K562 (cell line): ENCODE data around the gene WIPF3. TPM values are rescaled to one million over a fixed set of nuclear protein-coding genes. Genes with fewer than 3 reads are reported as not detected.

ENCODE experiments used
- ATAC-seq: fragments of 200-7000 bp; cut with Tn5 transposase; 3 replicates; pipeline ENCODE4 v1.9.1; 2020; ENCODE audit warnings: moderate library complexity
- BruUV-seq: library from RNA; stranded (reverse); fragments of 400-500 nt; replicated peaks from 2 replicates; lab custom pipeline; 2021; lab: Mats Ljungman, UMichigan
- CTCF ChIA-PET: fragments of 300-600 bp; formaldehyde crosslinking; extraction: SDS; loops from one replicate; lab custom pipeline; 2021; ENCODE audit warnings: low intra/inter-chr PET ratio; lab: Yijun Ruan, JAX
- POLR2A ChIA-PET: fragments of 300-600, 350-650 bp; sonication (Branson Sonifier 250); formaldehyde crosslinking; extraction: SDS; loops from one replicate; lab custom pipeline; 2021; ENCODE audit warnings: antibody characterized with exemption, inconsistent platforms; lab: Yijun Ruan, JAX
- DNase-seq, 4 experiments: peaks; one replicate each; pipeline versions ENCODE4 v3.0.0 to v3.0.0-alpha.2; 2011 to 2018; ENCODE audit warnings: low spot score in 3 of 4, mixed read lengths in 3 of 4; ENCODE audit errors: extremely low read depth in 1 of 4
- FAIRE-seq: peaks from 2 replicates; lab custom pipeline; 2011; peaks lifted over from hg19 to GRCh38; lab: Jason Lieb, UNC
- H2AFZ ChIP-seq: 2 replicates; pipeline ENCODE4 v1.6.0; 2011; ENCODE audit warnings: low read depth, low read length, control low read depth, inconsistent platforms
- H3K27ac ChIP-seq: fragments of 200-600 bp; 3 replicates; pipeline ENCODE4 v1.8.0; 2011; ENCODE audit warnings: low read depth, mild to moderate bottlenecking, control low read depth, inconsistent platforms, low read length, moderate library complexity, mixed read lengths; ENCODE audit errors: extremely low read depth
- H3K27me3 ChIP-seq, 2 experiments: fragments of 300-600 bp in 1 of 2; 2 replicates in 1 of 2; 3 replicates in 1 of 2; pipeline versions ENCODE4 v1.6.0 to v1.8.0; 2011; ENCODE audit warnings: inconsistent platforms in 2 of 2, low read length in 2 of 2, mild to moderate bottlenecking in 1 of 2, mixed read lengths in 1 of 2, moderate library complexity in 1 of 2; ENCODE audit not compliant: control insufficient read depth in 2 of 2, insufficient read depth in 2 of 2
- H3K36me3 ChIP-seq: fragments of 300-600 bp; 3 replicates; pipeline ENCODE4 v1.8.0; 2011; ENCODE audit warnings: mild to moderate bottlenecking, low read length, inconsistent platforms; ENCODE audit not compliant: control insufficient read depth, insufficient read depth
- H3K4me1 ChIP-seq, 2 experiments: fragments of 200-600 bp in 1 of 2; replicated peaks in 1 of 2; 2 replicates in 1 of 2; 3 replicates in 1 of 2; pipeline versions ENCODE4 v1.5.1 to v1.8.0; 2011; ENCODE audit warnings: inconsistent platforms in 2 of 2, low read length in 2 of 2, mild to moderate bottlenecking in 1 of 2, mixed read lengths in 1 of 2, moderate library complexity in 1 of 2; ENCODE audit not compliant: control insufficient read depth in 2 of 2, insufficient read depth in 2 of 2
- H3K4me2 ChIP-seq: 2 replicates; pipeline ENCODE4 v1.6.1; 2011; ENCODE audit warnings: low read length, control low read depth, inconsistent platforms, mixed read lengths; ENCODE audit not compliant: insufficient read depth
- H3K4me3 ChIP-seq: fragments of 200-600 bp; sonication (generic), shearing (Covaris generic); 2 replicates; pipeline ENCODE4 v1.5.1; 2016; ENCODE audit warnings: control low read depth, inconsistent platforms
- H3K79me2 ChIP-seq: fragments of 200-600 bp; 3 replicates; pipeline ENCODE4 v1.8.0; 2011; ENCODE audit warnings: low read length, inconsistent platforms; ENCODE audit not compliant: control insufficient read depth, insufficient read depth
- H3K9ac ChIP-seq, 2 experiments: 2 replicates each; pipeline versions ENCODE4 v1.6.0 to v1.6.1; 2011; ENCODE audit warnings: low read depth in 2 of 2, low read length in 2 of 2, control low read depth in 1 of 2, inconsistent platforms in 1 of 2, mild to moderate bottlenecking in 1 of 2, mixed read lengths in 1 of 2; ENCODE audit not compliant: insufficient read depth in 1 of 2
- H3K9me1 ChIP-seq: one replicate; pipeline ENCODE4 v1.6.0; 2011; ENCODE audit warnings: inconsistent platforms, mild to moderate bottlenecking, low read length, moderate library complexity; ENCODE audit not compliant: control insufficient read depth, insufficient read depth
- H3K9me3 ChIP-seq: replicated peaks from 2 replicates; pipeline ENCODE4 v1.5.1; 2011; ENCODE audit warnings: low read depth, low read length, inconsistent platforms; ENCODE audit not compliant: control insufficient read depth, insufficient read depth
- H4K20me1 ChIP-seq: replicated peaks from 2 replicates; pipeline ENCODE4 v1.6.1; 2011; ENCODE audit warnings: low read length, inconsistent platforms, mixed read lengths; ENCODE audit not compliant: control insufficient read depth, insufficient read depth
- CUX1 ChIP-seq: fragments of 200-800 bp; sonication (Bioruptor generic); IDR thresholded peaks from 2 replicates; pipeline ENCODE4 v1.6.1; 2016; ENCODE audit warnings: missing genetic modification characterization, missing compliant biosample characterization
- HDAC1 ChIP-seq, 2 experiments: fragments of 450-650 bp; IDR thresholded peaks; 2 replicates each; pipeline ENCODE4 v1.6.1; 2016 to 2017; ENCODE audit warnings: inconsistent platforms in 1 of 2, mild to moderate bottlenecking in 1 of 2, moderate library complexity in 1 of 2
- HDAC8 ChIP-seq: fragments of 450-650 bp; IDR thresholded peaks from 2 replicates; pipeline ENCODE4 v1.6.1; 2016; ENCODE audit warnings: mild to moderate bottlenecking, missing genetic modification characterization, moderate library complexity, missing compliant biosample characterization
- MAX ChIP-seq: sonication (generic); formaldehyde crosslinking; IDR thresholded peaks from 2 replicates; pipeline ENCODE4 v1.9.0; 2022; ENCODE audit warnings: mild to moderate bottlenecking, missing genetic modification reagents
- SRSF7 ChIP-seq: fragments of 200-400 bp; formaldehyde crosslinking; optimal IDR thresholded peaks from 2 replicates; pipeline ENCODE3; 2017; ENCODE audit warnings: mild to moderate bottlenecking, low read depth, low read length
- ZNF121 ChIP-seq: sonication (generic); formaldehyde crosslinking; conservative IDR thresholded peaks from 2 replicates; pipeline ENCODE4 v1.8.0; 2022; ENCODE audit warnings: missing genetic modification reagents
- WGBS: fragments of 100-300 bp; shearing (Covaris generic); methylation state at CpG from one replicate; pipeline ENCODE4 v1.1.6; 2016; ENCODE audit warnings: low coverage, mixed read lengths; ENCODE audit not compliant: insufficient coverage; ENCODE audit errors: missing lambda C conversion rate; 5-methylcytosine and 5-hydroxymethylcytosine counted together
- in situ Hi-C: fragments of 300-500 bp; cut with MboI; formaldehyde crosslinking; loops from 4 replicates; pipeline ENCODE4 v1.15.0; 2018; ENCODE audit warnings: inconsistent platforms, mixed read lengths
- intact Hi-C: fragments of 100-400 bp; cut with micrococcal nuclease; formaldehyde crosslinking; loops from 2 replicates; pipeline ENCODE4 v1.14.2; 2022
- polyA plus RNA-seq, 8 experiments: library from polyadenylated mRNA; depleted of rRNA in 4 of 8; stranded (reverse) in 5 of 8; unstranded in 3 of 8; fragments of >200 nt; fragmentation: Nextera tagmentation in 2 of 8; fragmentation: Illumina TruSeq in 1 of 8; extraction: Ambion mirVana in 2 of 8; extraction: Trizol in 1 of 8; gene quantifications; 2 replicates each; pipeline versions ENCODE4 v1.2.1 to v1.2.3, GENCODE V29; 2011 to 2014; ENCODE audit warnings: inconsistent platforms in 1 of 8, missing spikeins in 1 of 8
- total RNA-seq, 7 experiments: library from RNA; depleted of rRNA in 6 of 7; stranded (reverse); fragments of >200 nt in 6 of 7; fragmentation: Illumina TruSeq in 2 of 7; extraction: Trizol in 2 of 7; gene quantifications; 2 replicates each; pipeline versions ENCODE4 v1.2.1 to v1.2.3, GENCODE V29; 2011 to 2021; ENCODE audit warnings: low replicate concordance in 1 of 7

The WIPF3 gene
- total and polyA plus RNA-seq, 9 of the 15 experiments (the other 6 are each of a cell fraction or from before 2014, with no cell fraction given) = 0.18 to 3.2 (median 1.7) TPM

- TF ChIP-seq CUX1 = no peak
These were observed 149.6 kb downstream of the WIPF3 start (continued) for GRCh38 chr7:29955799-29956486.

- Histone ChIP-seq H3K36me3 (no peaks in the 10 kb centered on the region), H3K9me1 (no peaks in the 10 kb centered on the region), H4K20me1 (no peaks in the 10 kb centered on the region), H3K4me1 (no peaks in the 10 kb centered on the region), H3K9me3 (no peaks in the 10 kb centered on the region), H3K27ac (no peak overlapping the region), H3K79me2 (no peaks in the 10 kb centered on the region), H3K27me3 (peaks cover 10 to 21% of the 10 kb centered on the region in 2 experiments; a peak in 4 of 5 replicates), H3K9ac (no peak overlapping the region), H3K4me2 (no peak overlapping the region), H3K4me3 (no peak overlapping the region), H2AFZ (no peak overlapping the region)
- intact Hi-C loops = no loop called here
- ATAC-seq = no peak
- DNase-seq = no peak
- POLR2A ChIA-PET = interaction anchor here (0.6 kb wide), 1 partner anchor 15 kb away, joined by 3 read pairs; no protein-coding TSS in a partner anchor
- CTCF ChIA-PET = no interaction called here
- in situ Hi-C loops = no loop called here
- no peak for TF ChIP-seq SRSF7
- TF ChIP-seq ZNF121 = no peak
- TF ChIP-seq MAX (CRISPR knock-in tag) = no peak
- no peak for TF ChIP-seq HDAC8 (tag)
- no peak for TF ChIP-seq HDAC1 (IDR thresholded peaks at IDR 0.05)
- no peak for FAIRE-seq
- BruUV-seq = no TSS peak
- WGBS = 2% methylated on average over 3 of the region's 3 CpGs
These were observed 150.2 kb downstream of the WIPF3 start for GRCh38 chr7:29956487-29956836.
